HG03571 (cell line): Measurements from ENCODE around the gene C19orf67.

Experiments
- ATAC-seq: cut with Tn5 transposase; IDR thresholded peaks from one replicate; pipeline ENCODE4 v1.9.1; 2021; ENCODE audit not compliant: unreplicated experiment

C19orf67 gene

GRCh38 chr19:14088634-14089411 is 3.2 kb upstream of the C19orf67 start:
- no peak for ATAC-seq

DNA sequence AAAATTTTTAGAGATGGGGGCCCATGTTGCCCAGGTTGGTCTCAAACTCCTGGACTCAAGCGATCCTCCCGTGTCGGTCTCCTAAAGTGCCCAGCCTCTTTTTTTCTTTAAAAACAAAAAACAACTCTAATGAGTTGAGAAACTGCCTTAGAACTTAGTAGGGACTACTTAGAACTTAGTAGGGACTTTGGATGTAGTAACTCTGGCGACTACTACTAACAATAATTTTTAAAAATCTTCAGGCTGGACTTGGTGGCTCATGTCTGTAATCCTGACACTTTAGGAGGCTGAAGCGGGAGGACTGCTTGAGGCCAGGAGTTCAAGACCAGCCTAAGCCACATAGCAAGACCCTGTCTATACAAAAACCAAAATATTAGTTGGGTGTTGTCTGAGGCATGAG is 515 bp upstream of the C19orf67 start:
- ATAC-seq = no peak

DNA sequence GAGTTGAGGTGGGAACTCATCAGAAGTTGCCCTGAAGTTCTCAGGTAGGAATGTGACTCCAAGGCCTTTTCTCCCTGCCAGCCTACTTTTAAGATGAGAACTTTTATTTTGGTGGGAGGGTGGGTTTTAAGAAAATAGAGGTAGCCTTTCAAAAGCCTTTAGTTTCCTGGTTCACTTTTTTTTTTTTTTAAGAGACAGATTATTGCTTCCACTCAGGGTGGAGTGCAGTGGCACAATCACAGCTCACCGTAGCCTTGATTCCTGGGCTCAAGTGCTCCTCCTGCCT is 3.0 kb downstream of the C19orf67 start:
- ATAC-seq = no peak

- peak; percentile 5 for ATAC-seq
Observed at GRCh38 chr19:14081797-14082674, 3.5 kb downstream of the C19orf67 start.

DNA sequence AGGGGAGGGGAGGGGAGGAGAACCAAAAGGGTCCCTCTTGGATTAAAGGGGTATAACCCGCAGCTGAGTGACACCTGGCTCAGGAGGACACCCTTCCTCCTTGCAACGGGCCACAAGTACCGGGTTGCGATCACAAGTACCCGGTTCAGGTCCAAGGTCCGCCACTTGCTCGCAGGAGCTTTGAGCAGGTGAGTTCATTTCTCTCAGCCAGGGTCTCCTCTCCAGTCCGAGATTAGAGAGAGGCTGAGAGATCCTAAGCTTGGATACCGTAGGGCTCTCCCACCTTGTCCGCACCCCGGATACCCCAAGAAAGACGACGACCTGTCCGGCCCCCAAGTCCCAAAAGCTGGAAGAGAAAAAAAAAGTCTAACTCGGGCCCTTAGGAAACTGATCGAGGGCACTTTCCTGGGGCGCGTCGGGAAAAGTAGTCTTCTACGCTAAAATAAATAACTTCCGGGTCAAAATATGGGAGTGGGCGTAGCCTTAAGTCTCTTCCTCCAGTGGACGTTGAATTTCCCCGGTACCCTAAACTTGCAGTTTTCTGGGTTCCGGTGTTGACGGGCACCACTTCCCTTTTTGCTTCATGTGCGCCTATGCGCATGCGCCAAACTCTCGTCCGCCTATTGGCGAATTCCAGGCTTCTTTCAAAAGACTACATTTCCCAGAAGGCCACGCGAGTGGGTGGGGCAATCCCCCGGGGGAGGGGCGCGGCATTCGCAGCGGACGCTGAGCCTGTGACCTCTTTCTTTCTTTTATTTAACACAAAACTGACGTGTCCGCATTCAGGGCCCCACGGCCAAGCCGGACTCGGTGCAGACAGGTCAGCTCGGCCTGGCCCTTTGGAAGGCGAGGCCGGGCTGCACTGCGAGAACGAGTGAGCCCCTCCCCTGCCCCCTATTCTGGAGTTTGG is 4.4 kb downstream of the C19orf67 start:
- ATAC-seq = peak; percentile 74

DNA sequence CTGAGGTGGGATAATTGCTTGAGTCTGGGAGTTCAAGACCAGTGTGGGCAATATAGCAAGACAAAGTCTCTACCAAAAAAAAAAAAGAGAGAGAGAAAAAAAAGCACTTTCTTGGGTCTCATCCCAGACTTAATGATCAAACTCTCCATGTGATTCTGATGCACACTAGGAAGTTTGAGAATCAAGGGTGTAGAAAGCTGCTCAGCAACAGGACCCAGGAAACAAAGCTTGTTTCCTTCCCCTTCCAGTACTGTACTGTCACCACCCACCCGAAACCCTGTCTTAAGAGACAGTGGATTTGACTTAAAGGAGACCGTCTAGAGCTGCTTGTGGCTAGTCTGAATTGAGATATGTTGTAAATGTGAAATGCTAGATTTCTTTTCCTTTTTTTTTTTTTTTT is 7.2 kb downstream of the C19orf67 start:
- ATAC-seq = no peak

DNA sequence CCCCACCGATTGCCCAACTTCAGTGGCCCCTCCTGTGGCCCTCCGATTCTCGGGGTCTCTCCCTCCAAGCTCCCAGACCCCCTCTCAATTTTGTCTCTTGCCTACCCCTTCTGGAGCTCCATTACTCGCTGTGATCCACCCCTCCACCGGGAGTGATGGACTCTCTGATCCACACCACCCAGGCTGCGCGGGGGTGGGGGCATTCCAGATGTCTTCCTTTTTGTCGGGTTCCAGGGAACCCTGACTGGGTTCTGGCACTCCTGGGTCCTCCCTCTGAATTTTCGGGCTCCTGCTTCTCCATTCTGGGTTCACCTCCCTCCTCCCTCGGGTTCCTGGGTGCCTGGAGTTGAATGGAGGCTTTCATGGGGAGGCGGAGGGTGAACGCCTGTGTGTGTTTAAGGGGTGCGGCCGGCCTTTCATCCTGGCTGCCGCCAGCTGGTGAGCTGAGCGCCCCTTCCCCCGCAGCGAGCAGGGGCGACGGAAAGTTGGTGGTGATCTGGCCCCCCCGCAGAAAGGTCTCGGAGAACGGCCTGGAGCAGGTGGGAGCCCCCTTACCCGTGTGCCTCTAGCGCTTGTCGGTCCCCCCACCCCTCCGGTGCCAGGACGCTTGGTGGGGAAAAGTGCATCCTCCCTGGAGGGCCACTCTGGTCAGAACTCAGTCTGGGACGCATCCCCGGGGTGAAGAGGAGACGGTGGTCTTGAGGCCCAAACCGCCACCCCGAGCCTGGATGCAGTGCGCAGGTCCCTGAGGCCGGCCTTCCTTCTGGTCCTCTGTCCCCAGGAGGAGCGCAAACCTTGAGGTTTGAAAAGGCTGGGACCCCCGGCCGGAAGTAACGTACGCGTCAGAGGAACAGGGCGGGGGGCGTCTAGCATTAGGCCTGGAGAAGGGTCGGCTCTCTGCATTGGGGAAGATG is 11.4 kb downstream of the C19orf67 start:
- ATAC-seq = no peak

GRCh38 chr19:14073261-14073924 is 12.2 kb downstream of the C19orf67 start:
- ATAC-seq = peak; percentile 51

- ATAC-seq = no peak
Observed at GRCh38 chr19:14072535-14073260, 12.9 kb downstream of the C19orf67 start, which contains the start of gene MISP3. TSS of gene MISP3 (plus strand) at chr19:14072786. CDS start at chr19:14073310, 524 bp downstream.

GRCh38 chr19:14070268-14071050 is 15.1 kb downstream of the C19orf67 start:
- no peak for ATAC-seq

DNA sequence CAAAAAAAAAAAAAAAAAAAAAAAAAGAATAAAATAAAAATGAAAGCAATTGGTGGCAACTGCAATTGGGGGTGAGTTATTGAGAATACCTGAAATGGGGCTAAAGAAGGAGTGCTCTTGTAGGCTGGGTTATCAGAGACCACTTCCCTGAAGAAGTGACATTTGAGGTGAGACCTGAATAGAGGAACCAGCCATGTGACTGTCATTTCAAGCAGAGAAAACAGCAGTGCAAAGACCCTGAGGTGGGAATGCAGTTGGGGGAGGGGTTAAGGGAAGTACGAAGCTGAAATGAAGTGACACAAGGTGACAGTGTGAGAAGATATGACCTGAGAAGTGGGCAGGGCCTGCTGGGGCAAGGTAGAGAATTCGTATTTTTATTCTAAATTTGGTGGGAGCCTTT is 19.4 kb downstream of the C19orf67 start:
- no peak for ATAC-seq

DNA sequence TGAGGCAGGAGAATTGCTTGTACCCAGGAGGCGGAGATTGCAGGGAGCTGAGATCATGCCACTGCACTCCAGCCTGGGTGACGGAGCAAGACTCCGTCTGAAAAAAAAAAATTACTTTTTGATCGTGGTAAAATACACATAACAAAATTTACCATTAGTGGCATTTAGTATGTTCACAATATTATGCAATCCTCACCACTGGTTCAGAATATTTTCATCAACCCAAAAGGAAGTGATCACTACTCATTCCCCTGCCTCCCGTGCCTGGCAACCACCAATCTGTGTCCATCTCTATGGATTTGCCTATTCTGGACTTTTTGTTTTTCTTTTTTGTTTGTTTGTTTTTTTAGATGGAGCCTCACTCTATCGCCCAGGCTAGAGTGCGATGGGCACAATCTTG is 22.5 kb downstream of the C19orf67 start:
- ATAC-seq = no peak

GRCh38 chr19:14062558-14062855 is 23.1 kb downstream of the C19orf67 start:
- no peak for ATAC-seq

DNA sequence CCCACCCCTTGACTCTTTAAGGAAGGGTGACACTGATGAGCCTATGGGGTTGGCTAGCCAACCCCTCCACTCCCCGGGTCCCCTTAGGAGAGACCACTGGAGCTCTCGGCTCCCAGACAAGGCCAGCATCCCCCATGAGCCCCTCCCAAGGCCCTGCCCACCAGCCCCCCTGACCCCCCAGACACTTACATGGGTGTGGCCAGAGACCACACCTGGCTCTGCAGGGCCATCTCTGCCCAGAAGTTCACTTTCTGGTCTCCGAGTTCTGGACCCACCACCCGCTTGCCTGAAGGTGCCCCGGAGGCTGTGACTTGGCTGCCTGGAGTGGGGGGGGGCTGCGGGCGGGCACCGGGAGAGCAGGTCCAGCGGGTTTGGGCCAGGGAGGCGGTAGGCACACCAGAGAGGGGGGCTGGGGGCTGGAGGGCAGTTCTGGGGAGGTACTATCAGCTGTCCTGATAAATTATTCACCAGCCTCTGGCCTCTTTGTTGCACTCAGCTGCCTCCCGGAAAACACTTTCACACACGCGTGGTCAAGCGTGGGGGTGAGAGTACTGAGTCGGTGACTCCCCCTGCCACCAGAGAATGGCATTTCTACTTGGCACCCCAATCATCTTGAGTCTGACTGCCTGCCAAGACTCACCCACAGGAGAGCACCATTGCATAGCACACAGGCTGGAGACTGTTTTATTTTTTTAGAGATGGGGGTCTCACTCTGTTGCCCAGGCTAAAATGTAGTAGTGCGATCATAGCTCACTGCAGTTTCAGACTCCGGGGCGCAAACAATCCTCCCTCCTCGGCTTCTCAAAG is 23.6 kb downstream of the C19orf67 start, which contains the start of gene PALM3:
Gene PALM3, minus strand, starts transcription at position 326 of the 807 bp plus-strand sequence. Its CDS starts 96 bp downstream, at position 230.
- no peak for ATAC-seq

DNA sequence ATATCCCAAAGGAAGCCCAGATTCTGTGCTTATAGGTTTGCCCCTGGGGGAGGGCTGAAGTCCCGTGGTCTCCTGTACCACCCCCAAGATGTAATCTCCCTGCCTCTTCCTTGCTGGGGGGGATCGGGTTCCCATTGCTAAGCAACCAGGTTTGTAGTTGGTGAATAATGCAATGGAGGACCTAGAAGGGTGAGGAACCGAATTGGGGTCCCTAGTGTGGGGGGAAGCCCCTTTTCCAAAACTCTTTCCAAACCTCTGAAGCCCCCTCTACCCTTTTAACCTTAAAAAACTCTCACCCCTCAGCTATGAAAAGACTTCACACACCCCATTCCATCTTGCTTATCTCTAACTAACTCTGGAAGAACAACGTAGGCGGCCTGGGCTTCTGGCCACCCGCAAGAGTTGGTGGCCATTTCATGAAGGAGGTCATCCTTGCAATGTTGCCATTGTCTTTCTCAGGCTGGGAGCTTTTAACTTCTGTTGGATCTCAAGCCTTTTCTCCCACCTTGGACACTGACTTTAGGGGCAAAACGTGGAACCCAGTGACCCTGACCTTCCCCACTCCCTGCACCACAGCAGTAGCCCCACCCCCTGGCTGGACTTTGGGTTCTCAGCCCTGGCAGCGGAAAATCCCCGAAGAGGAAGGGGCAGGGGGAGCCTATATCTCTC is 24.4 kb downstream of the C19orf67 start:
- no peak for ATAC-seq

- no peak for ATAC-seq
Observed at GRCh38 chr19:14059652-14060155, 25.9 kb downstream of the C19orf67 start.

DNA sequence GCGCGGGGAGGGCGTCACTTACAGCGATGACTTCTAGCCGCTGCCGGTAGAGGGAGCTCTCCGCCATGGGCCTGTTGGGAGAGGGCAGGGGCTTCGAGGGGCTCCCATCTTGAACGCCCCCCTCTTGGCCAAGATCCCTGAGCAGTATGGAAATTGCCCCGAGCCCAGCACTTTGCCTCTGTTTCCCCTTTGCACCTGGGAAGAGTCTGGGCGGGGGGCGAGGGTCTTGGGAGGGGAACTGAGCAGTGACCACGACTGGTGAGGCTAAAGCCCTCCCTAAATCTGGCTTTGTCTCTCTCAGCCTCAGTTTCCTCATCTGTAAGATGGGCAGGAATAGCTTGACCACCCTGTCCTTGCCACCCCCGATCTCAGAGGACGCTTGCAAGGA is 26.5 kb downstream of the C19orf67 start:
- ATAC-seq = no peak
